ENCODE measurements around the gene SPC24.

- TF ChIP-seq CTCF (IDR thresholded peaks at IDR 0.05) (no peak), POLR2AphosphoS5 (IDR thresholded peaks at IDR 0.05; ENCODE audit: low read depth, low read length) (no peak), REST (IDR thresholded peaks at IDR 0.05; ENCODE audit: insufficient read depth in 1 of 2, low read depth in 2 of 2, low read length in 1 of 2) (no peak), TCF7L2 (IDR thresholded peaks at IDR 0.05; ENCODE audit: low read depth, low read length) (no peak), SIN3A (IDR thresholded peaks at IDR 0.05; ENCODE audit: borderline replicate concordance, insufficient read depth, low read depth, low read length) (no peak)
Measured at GRCh38 chr19:11192957-11193939, 37.7 kb upstream of the SPC24 start.

All from Panc1 (cell line).